ENCODE data around the gene ENTPD2. TPM values are rescaled to one million over a fixed set of nuclear protein-coding genes. Genes with fewer than 3 reads are reported as not detected.

The ENTPD2 gene
- total RNA-seq, 2 donors from 2014 or later = 0.41 to 0.67 TPM

- Histone ChIP-seq H3K27me3 (no peaks in the 10 kb centered on the region), H3K36me3 (peaks cover 62% of the 10 kb centered on the region), H3K9me3 (no peaks in the 10 kb centered on the region), H3K4me1 (no peaks in the 10 kb centered on the region), H3K27ac (no peak overlapping the region), H3K4me3 (no peak overlapping the region)
- no peak for DNase-seq (ENCODE audit: low spot score)
- TF ChIP-seq CTCF (IDR thresholded peaks at IDR 0.05) = no peak
Measured at GRCh38 chr9:137012694-137013570, 40.9 kb downstream of the ENTPD2 start.

- Histone ChIP-seq H3K27ac (no peak overlapping the region), H3K27me3 (no peaks in the 10 kb centered on the region), H3K4me1 (no peaks in the 10 kb centered on the region), H3K36me3 (peaks cover 54% of the 10 kb centered on the region), H3K4me3 (no peak overlapping the region), H3K9me3 (no peaks in the 10 kb centered on the region)
- DNase-seq (ENCODE audit: low spot score) = no peak
- no peak for TF ChIP-seq CTCF (IDR thresholded peaks at IDR 0.05)
Measured at GRCh38 chr9:137011907-137012675, 41.8 kb downstream of the ENTPD2 start.

- Histone ChIP-seq H3K9me3 (no peaks in the 10 kb centered on the region), H3K27me3 (no peaks in the 10 kb centered on the region), H3K4me1 (no peaks in the 10 kb centered on the region), H3K36me3 (peaks cover 45% of the 10 kb centered on the region), H3K4me3 (no peak overlapping the region), H3K27ac (no peak overlapping the region)
- no peak for DNase-seq (ENCODE audit: low spot score)
- no peak for TF ChIP-seq CTCF (IDR thresholded peaks at IDR 0.05)
Measured at GRCh38 chr9:137011156-137011555, 42.7 kb downstream of the ENTPD2 start.

GRCh38 chr9:137009938-137010732, 43.7 kb downstream of the ENTPD2 start:
- peaks cover 35% of the 10 kb centered on the region for H3K36me3 ChIP-seq
- no peak for TF ChIP-seq CTCF (IDR thresholded peaks at IDR 0.05)
- no peaks in the 10 kb centered on the region for H3K4me1 ChIP-seq
- H3K4me3 ChIP-seq = no peak overlapping the region
- no peaks in the 10 kb centered on the region for H3K27me3 ChIP-seq
- no peak overlapping the region for H3K27ac ChIP-seq
- DNase-seq (ENCODE audit: low spot score) = no peak
- H3K9me3 ChIP-seq = no peaks in the 10 kb centered on the region

- H3K4me3 ChIP-seq = no peak overlapping the region
- DNase-seq (ENCODE audit: low spot score) = no peak
- no peaks in the 10 kb centered on the region for H3K4me1 ChIP-seq
- no peak overlapping the region for H3K27ac ChIP-seq
- H3K27me3 ChIP-seq = no peaks in the 10 kb centered on the region
- no peak for TF ChIP-seq CTCF (IDR thresholded peaks at IDR 0.05)
- H3K9me3 ChIP-seq = no peaks in the 10 kb centered on the region
- H3K36me3 ChIP-seq = peaks cover 33% of the 10 kb centered on the region
Measured at GRCh38 chr9:137009217-137009616, 44.6 kb downstream of the ENTPD2 start.

All from right atrium auricular region (tissue), 2 donors.